Bronchial epithelial cell (primary cell): Measurements from ENCODE around the gene EFCAB6. TPM values are rescaled to one million over a fixed set of nuclear protein-coding genes. Genes with fewer than 3 reads are reported as not detected.

Experiments used
- DNase-seq: peaks from one replicate; pipeline ENCODE4 v3.0.0-alpha.2; 2010; ENCODE audit warnings: low read depth
- FAIRE-seq: peaks from 2 replicates; lab custom pipeline; 2011; peaks lifted over from hg19 to GRCh38; lab: Jason Lieb, UNC
- H3K27me3 ChIP-seq: 2 replicates; pipeline ENCODE4 v1.5.1; 2011; ENCODE audit warnings: low read length; ENCODE audit not compliant: control insufficient read depth, insufficient read depth
- H3K36me3 ChIP-seq: 2 replicates; pipeline ENCODE4 v1.5.1; 2011; ENCODE audit warnings: low read length; ENCODE audit not compliant: control insufficient read depth, insufficient read depth
- H3K4me3 ChIP-seq: 2 replicates; pipeline ENCODE4 v1.5.1; 2011; ENCODE audit warnings: mild to moderate bottlenecking, low read depth, low read length, control low read depth
- total RNA-seq: library from RNA; depleted of rRNA; stranded (reverse); fragments of >200 nt; gene quantifications from 2 replicates; pipeline ENCODE4 v1.2.1, GENCODE V29; 2014
- TF ChIP-seq, protein P1 (sequence below): IDR thresholded peaks from 2 replicates; pipeline ENCODE4 v1.5.1; 2011; ENCODE audit warnings: mild to moderate bottlenecking, moderate library complexity, low read length, control low read depth, inconsistent platforms; ENCODE audit not compliant: insufficient read depth, severe bottlenecking

The EFCAB6 gene
- total RNA-seq, 1 donor from 2014 or later: 0.26 TPM

DNA sequence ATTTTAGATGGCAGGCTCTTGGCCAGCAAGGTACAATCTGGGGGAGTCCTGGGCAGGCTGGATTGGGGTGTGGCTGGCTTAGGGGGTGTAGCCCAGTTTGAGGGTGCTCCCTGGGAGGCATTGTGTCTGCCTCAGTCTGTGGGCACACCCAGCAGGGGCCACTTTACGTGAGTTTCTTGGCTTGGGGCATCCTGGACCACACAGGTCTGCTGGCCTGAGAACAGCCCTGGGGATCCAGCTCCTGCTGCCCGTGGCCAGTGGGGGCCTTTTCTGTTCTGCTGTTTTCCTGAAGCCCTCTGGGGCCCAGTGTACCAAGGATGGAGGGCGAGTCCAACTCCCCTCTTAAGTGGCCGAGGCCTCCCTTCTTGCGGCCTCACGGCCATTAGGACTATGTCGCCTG, 328.4 kb downstream of the EFCAB6 start:
- Histone ChIP-seq H3K36me3 (no peaks in the 10 kb centered on the region), H3K27me3 (no peaks in the 10 kb centered on the region), H3K4me3 (no peak overlapping the region)
- DNase-seq (no peak), FAIRE-seq (no peak)
- TF ChIP-seq, protein P1, sequence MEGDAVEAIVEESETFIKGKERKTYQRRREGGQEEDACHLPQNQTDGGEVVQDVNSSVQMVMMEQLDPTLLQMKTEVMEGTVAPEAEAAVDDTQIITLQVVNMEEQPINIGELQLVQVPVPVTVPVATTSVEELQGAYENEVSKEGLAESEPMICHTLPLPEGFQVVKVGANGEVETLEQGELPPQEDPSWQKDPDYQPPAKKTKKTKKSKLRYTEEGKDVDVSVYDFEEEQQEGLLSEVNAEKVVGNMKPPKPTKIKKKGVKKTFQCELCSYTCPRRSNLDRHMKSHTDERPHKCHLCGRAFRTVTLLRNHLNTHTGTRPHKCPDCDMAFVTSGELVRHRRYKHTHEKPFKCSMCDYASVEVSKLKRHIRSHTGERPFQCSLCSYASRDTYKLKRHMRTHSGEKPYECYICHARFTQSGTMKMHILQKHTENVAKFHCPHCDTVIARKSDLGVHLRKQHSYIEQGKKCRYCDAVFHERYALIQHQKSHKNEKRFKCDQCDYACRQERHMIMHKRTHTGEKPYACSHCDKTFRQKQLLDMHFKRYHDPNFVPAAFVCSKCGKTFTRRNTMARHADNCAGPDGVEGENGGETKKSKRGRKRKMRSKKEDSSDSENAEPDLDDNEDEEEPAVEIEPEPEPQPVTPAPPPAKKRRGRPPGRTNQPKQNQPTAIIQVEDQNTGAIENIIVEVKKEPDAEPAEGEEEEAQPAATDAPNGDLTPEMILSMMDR: no peak

DNA sequence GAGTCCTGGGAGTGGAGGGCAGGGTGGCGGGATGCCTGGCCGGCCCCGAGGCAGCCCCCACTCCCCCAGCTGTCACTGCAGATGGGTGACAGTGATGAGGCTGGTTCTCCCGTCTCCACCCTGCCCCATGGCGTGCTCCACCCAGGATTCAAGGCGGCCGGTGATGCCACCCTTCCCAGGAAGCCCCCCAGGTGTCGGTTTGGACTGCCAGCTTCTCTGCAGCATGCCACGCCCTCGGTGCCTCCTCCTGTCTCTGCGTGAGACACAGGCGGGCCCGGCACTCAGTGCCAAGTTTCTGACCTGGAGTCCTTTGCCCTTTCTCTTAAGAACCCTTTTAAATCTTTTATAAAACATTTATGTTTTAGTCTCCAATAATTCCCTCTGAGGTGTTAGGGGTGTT, 328.8 kb downstream of the EFCAB6 start:
- TF ChIP-seq, protein P1: no peak
- no peak overlapping the region for H3K4me3 ChIP-seq
- no peak for FAIRE-seq
- H3K27me3 ChIP-seq: no peaks in the 10 kb centered on the region
- H3K36me3 ChIP-seq: no peaks in the 10 kb centered on the region
- DNase-seq: no peak

DNA sequence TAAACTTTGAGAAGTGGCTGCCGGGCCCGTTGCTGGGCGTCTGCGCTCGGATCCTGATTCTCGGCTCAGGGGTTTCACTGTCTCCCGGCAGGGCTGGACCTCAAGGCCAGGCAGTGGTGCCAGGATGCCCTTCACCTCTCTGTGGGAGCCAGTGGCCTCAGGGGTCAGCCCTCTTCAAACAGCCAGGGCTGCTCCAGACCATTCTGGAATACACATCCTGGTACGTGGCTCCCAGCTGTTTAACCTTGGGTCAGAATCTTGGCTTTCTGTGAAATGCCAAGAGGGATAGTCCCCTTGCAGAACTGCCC, 329.8 kb downstream of the EFCAB6 start:
- no peaks in the 10 kb centered on the region for H3K36me3 ChIP-seq
- DNase-seq (no peak), FAIRE-seq (no peak)
- H3K27me3 ChIP-seq: no peaks in the 10 kb centered on the region
- H3K4me3 ChIP-seq: no peak overlapping the region
- TF ChIP-seq, protein P1: no peak

DNA sequence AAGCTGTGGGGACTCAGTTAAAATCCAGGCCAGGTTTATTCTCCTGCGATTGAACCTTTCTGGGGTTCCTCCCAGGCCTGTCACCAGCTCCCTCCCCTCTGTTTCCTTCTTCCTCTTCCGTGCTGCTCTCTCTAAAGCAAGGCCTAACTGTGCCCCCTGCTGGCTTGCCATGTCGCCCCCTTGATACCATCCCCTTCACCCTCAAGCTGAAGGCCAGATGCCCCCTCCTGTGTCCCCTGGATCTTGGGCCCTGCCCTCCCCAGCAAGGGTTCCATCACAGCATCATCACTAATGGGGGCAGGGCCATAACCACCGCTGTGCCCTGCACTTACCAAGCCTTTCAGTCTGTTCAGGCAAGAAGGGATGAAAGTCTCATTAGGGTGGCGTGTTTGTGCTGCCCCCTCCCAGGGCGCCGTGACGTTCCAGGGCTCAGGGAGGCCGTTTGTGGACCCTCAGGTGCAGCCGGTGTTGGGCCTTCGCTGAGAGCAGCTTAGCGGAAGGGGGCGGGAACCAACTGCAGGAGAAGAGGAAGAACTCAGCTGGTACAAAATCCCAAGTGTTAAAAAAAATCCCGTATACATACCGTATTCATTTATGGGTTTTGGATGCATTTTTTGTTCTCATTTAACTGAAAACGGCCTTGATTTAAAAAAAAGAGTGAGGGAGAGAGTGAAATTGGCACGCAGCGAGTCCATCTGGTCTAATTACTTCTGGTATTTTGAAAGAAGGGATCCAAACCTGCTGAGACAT, 330.4 kb downstream of the EFCAB6 start:
- TF ChIP-seq, protein P1: no peak
- H3K4me3 ChIP-seq: no peak overlapping the region
- DNase-seq (no peak), FAIRE-seq (no peak)
- H3K36me3 ChIP-seq: no peaks in the 10 kb centered on the region
- H3K27me3 ChIP-seq: no peaks in the 10 kb centered on the region

DNA sequence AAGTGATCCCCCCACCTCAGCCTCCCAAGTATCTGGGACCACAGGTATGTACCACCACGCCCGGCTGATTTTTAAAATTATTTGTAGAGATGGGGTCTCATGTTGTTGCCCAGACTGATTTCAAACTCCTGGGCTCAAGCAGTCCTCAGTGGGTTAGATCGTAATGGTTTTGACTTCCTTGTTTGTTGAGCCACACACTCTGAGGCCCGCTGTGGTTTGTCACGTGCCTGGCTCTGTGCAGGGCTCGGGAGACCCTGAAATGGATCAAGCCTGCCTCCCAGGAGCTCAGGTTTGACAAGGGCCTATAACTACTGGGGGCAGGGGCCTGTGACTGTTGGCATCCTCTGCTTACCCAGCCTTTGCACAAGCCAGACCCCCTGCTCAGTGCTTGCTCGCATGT, 332.1 kb downstream of the EFCAB6 start:
- FAIRE-seq (no peak), DNase-seq (no peak)
- TF ChIP-seq, protein P1: no peak
- Histone ChIP-seq H3K36me3 (no peaks in the 10 kb centered on the region), H3K4me3 (no peak overlapping the region), H3K27me3 (no peaks in the 10 kb centered on the region)
